Gastroesophageal sphincter (tissue), 3 donors: ENCODE results near the gene TCTA.

ENCODE experiments used
- EP300 ChIP-seq: sonication (generic); formaldehyde crosslinking; IDR thresholded peaks from one replicate; pipeline ENCODE4 v1.6.1; 2017; ENCODE audit warnings: antibody characterized with exemption, mild to moderate bottlenecking
- POLR2A ChIP-seq, 2 donors: fragments of 450-650 bp; IDR thresholded peaks; one replicate each; pipeline ENCODE4 v1.6.1; 2017; ENCODE audit warnings: antibody characterized with exemption in 2 of 2, mild to moderate bottlenecking in 2 of 2, moderate library complexity in 1 of 2
- POLR2AphosphoS5 ChIP-seq: sonication (generic); formaldehyde crosslinking; IDR thresholded peaks from one replicate; pipeline ENCODE4 v1.6.1; 2017; ENCODE audit warnings: antibody characterized with exemption
- TF ChIP-seq, protein P1 (sequence below), 4 experiments: fragments of 200-600 bp in 2 of 4; fragments of 450-650 bp in 2 of 4; sonication (generic) in 1 of 4; IDR thresholded peaks; one replicate each; pipeline ENCODE4 v1.5.1; 2017 to 2019; ENCODE audit warnings: antibody characterized with exemption in 4 of 4, mild to moderate bottlenecking in 2 of 4, moderate library complexity in 2 of 4

DNA sequence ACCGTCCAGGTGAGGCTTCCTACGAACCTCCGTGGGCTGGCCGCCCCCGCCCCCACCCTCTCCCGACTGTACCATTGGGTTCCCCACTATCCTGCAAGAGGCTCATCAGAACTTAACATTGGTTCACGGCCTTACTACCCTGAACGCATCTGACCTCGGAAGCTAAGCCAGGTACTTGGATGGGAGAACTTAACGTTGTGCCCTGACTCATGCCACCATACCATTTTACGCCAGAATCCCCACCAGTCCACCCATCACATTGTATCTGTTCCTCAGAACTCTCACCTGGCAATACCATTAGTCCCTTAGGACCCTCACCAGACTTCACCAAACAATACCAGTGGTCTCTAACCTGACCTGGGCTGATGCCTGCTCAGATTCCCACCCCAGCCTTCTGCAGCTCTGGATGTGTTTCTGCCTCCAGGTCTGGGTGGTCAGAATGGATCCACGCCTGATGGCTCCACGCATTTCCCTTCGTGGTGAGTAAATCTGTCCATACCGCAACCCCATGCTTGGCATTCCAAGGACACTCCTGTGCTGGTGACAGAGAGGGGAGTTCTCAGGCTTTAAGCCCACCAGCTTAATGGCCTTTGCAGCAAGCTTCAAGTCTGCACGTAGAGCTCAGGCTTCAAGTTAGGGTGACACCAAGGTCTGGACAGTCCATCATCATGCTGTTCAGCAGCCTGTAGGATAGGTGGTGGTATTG lies 562 bp downstream of the TCTA start:
- TF ChIP-seq, protein P1, sequence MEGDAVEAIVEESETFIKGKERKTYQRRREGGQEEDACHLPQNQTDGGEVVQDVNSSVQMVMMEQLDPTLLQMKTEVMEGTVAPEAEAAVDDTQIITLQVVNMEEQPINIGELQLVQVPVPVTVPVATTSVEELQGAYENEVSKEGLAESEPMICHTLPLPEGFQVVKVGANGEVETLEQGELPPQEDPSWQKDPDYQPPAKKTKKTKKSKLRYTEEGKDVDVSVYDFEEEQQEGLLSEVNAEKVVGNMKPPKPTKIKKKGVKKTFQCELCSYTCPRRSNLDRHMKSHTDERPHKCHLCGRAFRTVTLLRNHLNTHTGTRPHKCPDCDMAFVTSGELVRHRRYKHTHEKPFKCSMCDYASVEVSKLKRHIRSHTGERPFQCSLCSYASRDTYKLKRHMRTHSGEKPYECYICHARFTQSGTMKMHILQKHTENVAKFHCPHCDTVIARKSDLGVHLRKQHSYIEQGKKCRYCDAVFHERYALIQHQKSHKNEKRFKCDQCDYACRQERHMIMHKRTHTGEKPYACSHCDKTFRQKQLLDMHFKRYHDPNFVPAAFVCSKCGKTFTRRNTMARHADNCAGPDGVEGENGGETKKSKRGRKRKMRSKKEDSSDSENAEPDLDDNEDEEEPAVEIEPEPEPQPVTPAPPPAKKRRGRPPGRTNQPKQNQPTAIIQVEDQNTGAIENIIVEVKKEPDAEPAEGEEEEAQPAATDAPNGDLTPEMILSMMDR (IDR thresholded peaks at IDR 0.05) = no peak
- TF ChIP-seq POLR2A (IDR thresholded peaks at IDR 0.05) (no peak), EP300 (no peak), POLR2AphosphoS5 (no peak)
